Uterus (tissue), 2 donors: ENCODE results near the gene PRR20A.

Experiments used
- CTCF ChIP-seq, 4 experiments: fragments of 200-600 bp in 2 of 4; fragments of 450-650 bp in 2 of 4; sonication (generic) in 2 of 4; IDR thresholded peaks; one replicate each; pipeline ENCODE4 v1.5.1; 2016 to 2019; ENCODE audit warnings: antibody characterized with exemption in 4 of 4, mild to moderate bottlenecking in 2 of 4, moderate library complexity in 1 of 4
- POLR2A ChIP-seq, 2 donors: fragments of 450-650 bp; IDR thresholded peaks; one replicate each; pipeline ENCODE4 v1.6.1; 2016; ENCODE audit warnings: antibody characterized with exemption in 2 of 2, mild to moderate bottlenecking in 1 of 2, moderate library complexity in 1 of 2

DNA sequence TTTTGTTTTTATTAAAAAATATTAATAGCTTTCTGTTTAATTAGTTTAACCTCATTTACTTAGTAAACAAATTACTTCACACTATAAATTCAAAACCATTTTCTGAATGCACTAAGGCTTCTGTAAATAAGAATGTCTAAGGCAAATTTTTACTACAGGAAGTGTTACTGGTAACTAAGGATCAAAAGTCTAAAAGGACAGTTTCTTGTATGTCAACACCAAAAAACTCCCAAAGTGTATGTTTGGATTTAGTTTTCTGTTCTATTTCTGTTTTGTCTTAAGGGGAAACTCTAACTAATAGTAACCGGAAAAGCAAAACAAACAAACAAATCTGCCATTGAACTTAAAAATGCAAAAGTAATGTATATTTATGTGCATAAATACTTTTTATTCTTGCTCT is 50.9 kb downstream of the PRR20A start:
- TF ChIP-seq CTCF (IDR thresholded peaks at IDR 0.05) (no peak), POLR2A (IDR thresholded peaks at IDR 0.05) (no peak)
